ENCODE data around the gene STAM.

DNA sequence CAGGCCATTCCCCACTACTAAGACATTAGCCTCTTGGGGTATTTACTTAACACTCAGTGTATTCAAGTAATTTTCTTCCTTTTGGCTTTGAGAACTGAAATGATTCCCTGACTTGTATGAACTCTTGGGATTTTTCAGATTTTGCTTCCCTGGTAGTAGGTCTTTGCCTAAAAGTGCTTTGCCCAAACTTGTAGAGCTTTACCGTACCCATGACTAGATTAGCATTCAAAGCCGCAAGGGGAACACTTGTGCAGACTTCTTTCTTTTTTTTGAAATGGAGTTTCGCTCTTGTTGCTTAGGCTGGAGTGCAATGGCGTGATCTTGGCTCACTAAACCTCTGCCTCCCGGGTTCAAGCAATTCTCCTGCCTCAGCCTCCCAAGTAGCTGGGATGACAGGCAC, 6.1 kb upstream of the STAM start:
- TF ChIP-seq POLR2A (IDR thresholded peaks at IDR 0.05; ENCODE audit: low read depth, low read length) (no peak), POLR2AphosphoS5 (IDR thresholded peaks at IDR 0.05; ENCODE audit: low read depth, low read length) (no peak), TAF1 (IDR thresholded peaks at IDR 0.05; ENCODE audit: borderline replicate concordance, low read depth, low read length) (no peak)
